Amniotic stem cell (primary cell): ENCODE data around the gene HEXIM2.

Experiments
- DNase-seq: peaks from one replicate; lab custom pipeline; 2025; lab: John Stamatoyannopoulos, UW

HEXIM2 gene

GRCh38 chr17:45127548-45128300, 34.0 kb upstream of the HEXIM2 start:
- no peak for DNase-seq

- DNase-seq = no peak
These were observed 33.3 kb upstream of the HEXIM2 start for GRCh38 chr17:45128331-45128730.

- no peak for DNase-seq
These were observed 32.7 kb upstream of the HEXIM2 start for GRCh38 chr17:45128989-45129388.

GRCh38 chr17:45129426-45129939, 32.2 kb upstream of the HEXIM2 start:
- peak; percentile 45 for DNase-seq

- DNase-seq = no peak
These were observed 31.6 kb upstream of the HEXIM2 start for GRCh38 chr17:45129940-45130680.

GRCh38 chr17:45130681-45131615, 30.7 kb upstream of the HEXIM2 start:
- no peak for DNase-seq

GRCh38 chr17:45131616-45132319, 29.9 kb upstream of the HEXIM2 start:
- DNase-seq = no peak

- no peak for DNase-seq
These were observed 29.4 kb upstream of the HEXIM2 start, which contains the start of gene PLCD3 for GRCh38 chr17:45132320-45132571. Gene PLCD3, minus strand, starts transcription at chr17:45132515. Its CDS starts 105 bp downstream, at chr17:45132410.

GRCh38 chr17:45132572-45133463, 28.9 kb upstream of the HEXIM2 start:
- peak; percentile 51 for DNase-seq

- peak; percentile 95 for DNase-seq
These were observed 26.3 kb upstream of the HEXIM2 start, which contains the start of gene ACBD4 for GRCh38 chr17:45135192-45135977. Gene ACBD4, plus strand, starts transcription at chr17:45135687. Its CDS starts 458 bp downstream, at chr17:45136145.

GRCh38 chr17:45135978-45136791, 25.5 kb upstream of the HEXIM2 start:
- no peak for DNase-seq

- no peak for DNase-seq
These were observed 24.7 kb upstream of the HEXIM2 start for GRCh38 chr17:45136846-45137560.

GRCh38 chr17:45137561-45138305, 23.9 kb upstream of the HEXIM2 start:
- no peak for DNase-seq

GRCh38 chr17:45138911-45139532, 22.7 kb upstream of the HEXIM2 start:
- DNase-seq = no peak

- no peak for DNase-seq
These were observed 22.1 kb upstream of the HEXIM2 start for GRCh38 chr17:45139533-45139920.

GRCh38 chr17:45143094-45143670, 18.5 kb upstream of the HEXIM2 start:
- DNase-seq = no peak
